H9 (cell line): ENCODE data around the gene PDGFB. TPM values are rescaled to one million over a fixed set of nuclear protein-coding genes. Genes with fewer than 3 reads are reported as not detected.

Experiments used
- DNase-seq: peaks from one replicate; pipeline ENCODE4 v3.0.0-alpha.2; 2017
- H2AFZ ChIP-seq: one replicate; pipeline ENCODE4 v1.6.1; 2013; ENCODE audit warnings: mild to moderate bottlenecking, low read length, control low read depth, moderate library complexity
- H2AK5ac ChIP-seq: 2 replicates; pipeline ENCODE4 v1.6.1; 2013; ENCODE audit warnings: low read length, control low read depth, mixed read lengths; ENCODE audit not compliant: insufficient read length
- H2BK120ac ChIP-seq: one replicate; pipeline ENCODE4 v1.6.1; 2013; ENCODE audit warnings: low read depth, mild to moderate bottlenecking, low read length, control low read depth, inconsistent platforms; ENCODE audit not compliant: poor library complexity, severe bottlenecking
- H2BK12ac ChIP-seq: 2 replicates; pipeline ENCODE4 v1.6.1; 2013; ENCODE audit warnings: low read length, control low read depth, mixed read lengths, low read depth; ENCODE audit not compliant: insufficient read length
- H2BK15ac ChIP-seq: 2 replicates; pipeline ENCODE4 v1.6.1; 2013; ENCODE audit warnings: low read depth, low read length, control low read depth
- H2BK20ac ChIP-seq: one replicate; pipeline ENCODE4 v1.6.1; 2013; ENCODE audit warnings: low read depth, mild to moderate bottlenecking, low read length, control low read depth, inconsistent platforms; ENCODE audit not compliant: poor library complexity, severe bottlenecking
- H2BK5ac ChIP-seq: 2 replicates; pipeline ENCODE4 v1.6.1; 2013; ENCODE audit warnings: low read length, control low read depth, mixed read lengths; ENCODE audit not compliant: insufficient read length
- H3K14ac ChIP-seq: 2 replicates; pipeline ENCODE4 v1.6.1; 2013; ENCODE audit warnings: low read length, control low read depth; ENCODE audit not compliant: insufficient read depth
- H3K18ac ChIP-seq: 2 replicates; pipeline ENCODE4 v1.6.1; 2013; ENCODE audit warnings: low read depth, mild to moderate bottlenecking, mixed read lengths, low read length, control low read depth; ENCODE audit not compliant: insufficient read length
- H3K23ac ChIP-seq: 2 replicates; pipeline ENCODE4 v1.6.1; 2013; ENCODE audit warnings: low read length, control low read depth, mixed read lengths, low read depth; ENCODE audit not compliant: insufficient read length
- H3K23me2 ChIP-seq: 2 replicates; pipeline ENCODE4 v1.6.1; 2013; ENCODE audit warnings: low read depth, mild to moderate bottlenecking, mixed read lengths, low read length, control low read depth; ENCODE audit not compliant: insufficient read length, poor library complexity, severe bottlenecking
- H3K27ac ChIP-seq: 2 replicates; pipeline ENCODE4 v1.5.1; 2013; ENCODE audit warnings: low read length, control low read depth, mixed read lengths, low read depth; ENCODE audit not compliant: insufficient read length
- H3K27me3 ChIP-seq: 2 replicates; pipeline ENCODE4 v1.6.1; 2013; ENCODE audit warnings: low read length, control low read depth, inconsistent platforms; ENCODE audit not compliant: insufficient read depth
- H3K4ac ChIP-seq: 2 replicates; pipeline ENCODE4 v1.6.1; 2013; ENCODE audit warnings: low read depth, mild to moderate bottlenecking, control low read depth, inconsistent platforms, low read length, moderate library complexity
- H3K4me1 ChIP-seq: 2 replicates; pipeline ENCODE4 v1.6.1; 2013; ENCODE audit warnings: low read length, control low read depth, inconsistent platforms; ENCODE audit not compliant: insufficient read depth
- H3K4me2 ChIP-seq: 2 replicates; pipeline ENCODE4 v1.6.1; 2013; ENCODE audit warnings: low read length, control low read depth, mixed read lengths; ENCODE audit not compliant: insufficient read length, insufficient read depth
- H3K56ac ChIP-seq: 2 replicates; pipeline ENCODE4 v1.6.1; 2013; ENCODE audit warnings: low read depth, mild to moderate bottlenecking, mixed read lengths, low read length, control low read depth; ENCODE audit not compliant: insufficient read length
- H3K79me1 ChIP-seq: 2 replicates; pipeline ENCODE4 v1.6.1; 2013; ENCODE audit warnings: low read depth, mild to moderate bottlenecking, moderate library complexity, low read length, control low read depth, inconsistent platforms; ENCODE audit not compliant: insufficient read depth, poor library complexity, severe bottlenecking
- H3K79me2 ChIP-seq: 2 replicates; pipeline ENCODE4 v1.6.1; 2013; ENCODE audit warnings: low read length, control low read depth, inconsistent platforms; ENCODE audit not compliant: insufficient read depth
- H3K9ac ChIP-seq: 2 replicates; pipeline ENCODE4 v1.6.1; 2013; ENCODE audit warnings: low read length, control low read depth, mixed read lengths; ENCODE audit not compliant: insufficient read length; ENCODE audit errors: extremely low read depth
- H3K9me3 ChIP-seq: one replicate; pipeline ENCODE4 v1.6.1; 2013; ENCODE audit warnings: low read depth, low read length, inconsistent platforms; ENCODE audit not compliant: control insufficient read depth
- H3T11ph ChIP-seq: one replicate; pipeline ENCODE4 v1.6.1; 2013; ENCODE audit warnings: mild to moderate bottlenecking, low read length, control low read depth, inconsistent platforms
- H4K20me1 ChIP-seq: one replicate; pipeline ENCODE4 v1.6.1; 2013; ENCODE audit not compliant: control insufficient read depth, insufficient read length, insufficient read depth
- H4K5ac ChIP-seq: 2 replicates; pipeline ENCODE4 v1.6.1; 2013; ENCODE audit warnings: low read depth, mild to moderate bottlenecking, mixed read lengths, low read length, control low read depth; ENCODE audit not compliant: insufficient read length
- H4K8ac ChIP-seq: replicated peaks from 2 replicates; pipeline ENCODE4 v1.6.1; 2013; ENCODE audit warnings: low read length, control low read depth, mixed read lengths, low read depth; ENCODE audit not compliant: insufficient read length
- H4K91ac ChIP-seq: 2 replicates; pipeline ENCODE4 v1.6.1; 2013; ENCODE audit warnings: low read depth, mild to moderate bottlenecking, moderate library complexity, mixed read lengths, low read length, control low read depth; ENCODE audit not compliant: insufficient read length
- H3K27ac Mint-ChIP-seq, 3 experiments: 2 replicates in 2 of 3; 3 replicates in 1 of 3; pipeline ENCODE4 v1.8.0; 2020 to 2021; ENCODE audit warnings: mixed read lengths in 3 of 3, mild to moderate bottlenecking in 1 of 3, moderate library complexity in 1 of 3
- H3K27me3 Mint-ChIP-seq: 2 replicates; pipeline ENCODE4 v1.8.0; 2021; ENCODE audit warnings: low read depth, mild to moderate bottlenecking, moderate library complexity, mixed read lengths
- H3K36me3 Mint-ChIP-seq, 3 experiments: 2 replicates in 2 of 3; 3 replicates in 1 of 3; pipeline ENCODE4 v1.8.0; 2020 to 2021; ENCODE audit warnings: low read depth in 3 of 3, mixed read lengths in 3 of 3; ENCODE audit not compliant: insufficient read depth in 1 of 3
- H3K4me1 Mint-ChIP-seq, 2 experiments: 2 replicates each; pipeline ENCODE4 v1.8.0; 2020; ENCODE audit warnings: mixed read lengths in 2 of 2
- H3K4me3 Mint-ChIP-seq, 2 experiments: 2 replicates in 1 of 2; 3 replicates in 1 of 2; pipeline ENCODE4 v1.8.0; 2020 to 2021; ENCODE audit warnings: mild to moderate bottlenecking in 2 of 2, mixed read lengths in 2 of 2, moderate library complexity in 1 of 2
- H3K9me3 Mint-ChIP-seq, 2 experiments: 2 replicates in 1 of 2; 3 replicates in 1 of 2; pipeline ENCODE4 v1.8.0; 2020; ENCODE audit warnings: mild to moderate bottlenecking in 2 of 2, mixed read lengths in 2 of 2, moderate library complexity in 1 of 2
- WGBS: extraction: QIAGEN DNeasy Blood & Tissue Kit; methylation state at CpG from one replicate; pipeline ENCODE4 v1.1.7; 2013; ENCODE audit warnings: missing lambda C conversion rate, low lambda C conversion rate, mixed read lengths; ENCODE audit not compliant: insufficient read length; ENCODE audit errors: extremely low coverage; 5-methylcytosine and 5-hydroxymethylcytosine counted together
- total RNA-seq: library from RNA; stranded (reverse); gene quantifications from 2 replicates; pipeline ENCODE4 v1.2.1, GENCODE V29; 2021
- TF ChIP-seq, protein P1 (sequence below): fragments of 200-600 bp; sonication (generic); conservative IDR thresholded peaks from 3 replicates; pipeline ENCODE4 v1.8.0; 2021; ENCODE audit warnings: antibody characterized with exemption, mild to moderate bottlenecking

Gene PDGFB
- total RNA-seq, 1 experiment from 2014 or later = 6.1 TPM

DNA sequence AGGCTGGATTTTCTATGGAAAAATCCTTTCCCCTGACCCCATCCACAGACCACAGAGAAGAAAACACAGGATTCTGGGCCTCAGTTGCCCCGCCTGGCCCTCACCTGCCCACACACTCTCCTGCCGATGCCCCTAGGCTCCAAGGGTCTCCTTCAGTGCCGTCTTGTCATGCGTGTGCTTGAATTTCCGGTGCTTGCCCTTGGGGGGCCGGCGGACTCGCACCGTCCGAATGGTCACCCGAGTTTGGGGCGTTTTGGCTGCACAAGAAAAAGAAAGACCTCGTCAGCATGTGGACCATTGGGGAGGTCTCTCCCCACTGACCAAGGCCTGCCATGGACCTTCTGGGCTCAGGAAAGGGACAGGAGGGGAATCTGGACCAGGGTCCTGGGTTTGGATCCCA lies 19.2 kb downstream of the PDGFB start:
- Histone ChIP-seq H3K79me2 (no peaks in the 10 kb centered on the region), H2BK20ac (no peak overlapping the region), H3K27me3 (no peaks in the 10 kb centered on the region), H2BK15ac (no peak overlapping the region), H2AFZ (no peak overlapping the region), H3K56ac (no peak overlapping the region), H4K20me1 (no peaks in the 10 kb centered on the region), H3K4me1 (peaks cover 6% of the 10 kb centered on the region; the same call in 1 of the 2 replicates), H3K4ac (no peak overlapping the region), H3K27ac (no peak overlapping the region), H3K4me2 (no peak overlapping the region), H4K8ac (no peak overlapping the region), H3K23ac (no peak overlapping the region), H2BK120ac (no peak overlapping the region), H3T11ph (no peak overlapping the region), H4K91ac (no peak overlapping the region), H2BK12ac (no peak overlapping the region), H3K23me2 (no peaks in the 10 kb centered on the region), H3K9me3 (no peaks in the 10 kb centered on the region), H2AK5ac (no peak overlapping the region), H3K9ac (no peak overlapping the region), H2BK5ac (no peak overlapping the region), H4K5ac (no peak overlapping the region), H3K14ac (no peak overlapping the region), H3K79me1 (no peaks in the 10 kb centered on the region), H3K18ac (no peak overlapping the region)
- peaks cover 0 to 24% (median 4%) of the 10 kb centered on the region in 3 experiments; a peak in 3 of 7 replicates for H3K36me3 Mint-ChIP-seq
- no peak overlapping the region for H3K4me3 Mint-ChIP-seq
- peaks cover 18 to 20% of the 10 kb centered on the region in 2 experiments for H3K4me1 Mint-ChIP-seq
- DNase-seq = no peak
- H3K27ac Mint-ChIP-seq = no peak overlapping the region
- TF ChIP-seq, protein P1, sequence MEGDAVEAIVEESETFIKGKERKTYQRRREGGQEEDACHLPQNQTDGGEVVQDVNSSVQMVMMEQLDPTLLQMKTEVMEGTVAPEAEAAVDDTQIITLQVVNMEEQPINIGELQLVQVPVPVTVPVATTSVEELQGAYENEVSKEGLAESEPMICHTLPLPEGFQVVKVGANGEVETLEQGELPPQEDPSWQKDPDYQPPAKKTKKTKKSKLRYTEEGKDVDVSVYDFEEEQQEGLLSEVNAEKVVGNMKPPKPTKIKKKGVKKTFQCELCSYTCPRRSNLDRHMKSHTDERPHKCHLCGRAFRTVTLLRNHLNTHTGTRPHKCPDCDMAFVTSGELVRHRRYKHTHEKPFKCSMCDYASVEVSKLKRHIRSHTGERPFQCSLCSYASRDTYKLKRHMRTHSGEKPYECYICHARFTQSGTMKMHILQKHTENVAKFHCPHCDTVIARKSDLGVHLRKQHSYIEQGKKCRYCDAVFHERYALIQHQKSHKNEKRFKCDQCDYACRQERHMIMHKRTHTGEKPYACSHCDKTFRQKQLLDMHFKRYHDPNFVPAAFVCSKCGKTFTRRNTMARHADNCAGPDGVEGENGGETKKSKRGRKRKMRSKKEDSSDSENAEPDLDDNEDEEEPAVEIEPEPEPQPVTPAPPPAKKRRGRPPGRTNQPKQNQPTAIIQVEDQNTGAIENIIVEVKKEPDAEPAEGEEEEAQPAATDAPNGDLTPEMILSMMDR = no peak
- no CpG with 5 or more reads among the region's 13 CpGs for WGBS
- H3K9me3 Mint-ChIP-seq = no peaks in the 10 kb centered on the region; a peak in 2 of 5 replicates
- H3K27me3 Mint-ChIP-seq = peaks cover 2% of the 10 kb centered on the region
